AML-193 (cell line): ENCODE results near the gene MARCHF10.

Experiments used
- DNase-seq, 2 experiments: peaks; one replicate each; lab custom pipeline; 2025; lab: John Stamatoyannopoulos, UW

The MARCHF10 gene

GRCh38 chr17:62676952-62677596 is 131.0 kb downstream of the MARCHF10 start:
- no peak for DNase-seq

- no peak for DNase-seq
Measured at GRCh38 chr17:62676231-62676943, 131.7 kb downstream of the MARCHF10 start.

GRCh38 chr17:62675701-62676100 is 132.4 kb downstream of the MARCHF10 start:
- DNase-seq, result no peak

GRCh38 chr17:62675260-62675659 is 132.9 kb downstream of the MARCHF10 start:
- DNase-seq, result no peak

- no peak for DNase-seq
Measured at GRCh38 chr17:62674841-62675240, 133.3 kb downstream of the MARCHF10 start.

- no peak for DNase-seq
Measured at GRCh38 chr17:62674363-62674739, 133.8 kb downstream of the MARCHF10 start.

GRCh38 chr17:62673614-62674362 is 134.3 kb downstream of the MARCHF10 start:
- no peak for DNase-seq

GRCh38 chr17:62672957-62673356 is 135.2 kb downstream of the MARCHF10 start:
- DNase-seq, result no peak

GRCh38 chr17:62671553-62671952 is 136.6 kb downstream of the MARCHF10 start:
- no peak for DNase-seq

- DNase-seq, result no peak
Measured at GRCh38 chr17:62670202-62670821, 137.8 kb downstream of the MARCHF10 start.

GRCh38 chr17:62668091-62668804 is 139.9 kb downstream of the MARCHF10 start:
- no peak for DNase-seq

GRCh38 chr17:62666801-62667591 is 141.1 kb downstream of the MARCHF10 start:
- DNase-seq, result no peak

GRCh38 chr17:62666061-62666800 is 141.9 kb downstream of the MARCHF10 start:
- no peak for DNase-seq

GRCh38 chr17:62665599-62665998 is 142.5 kb downstream of the MARCHF10 start:
- DNase-seq, result no peak

GRCh38 chr17:62664336-62665120 is 143.6 kb downstream of the MARCHF10 start:
- no peak for DNase-seq

- peak in 1 of 2 experiments; percentile 13 for DNase-seq
Measured at GRCh38 chr17:62663304-62663703, 144.8 kb downstream of the MARCHF10 start.

- DNase-seq, result no peak
Measured at GRCh38 chr17:62662855-62663254, 145.3 kb downstream of the MARCHF10 start.

GRCh38 chr17:62661337-62661736 is 146.8 kb downstream of the MARCHF10 start:
- no peak for DNase-seq

- no peak for DNase-seq
Measured at GRCh38 chr17:62660629-62661118, 147.4 kb downstream of the MARCHF10 start.
